WTC11 (cell line): ENCODE results near the gene C3.
"Not testable (repeated sequence)": the region's sequence is repeated elsewhere in the genome, so short reads cannot be mapped to it uniquely, and the experiment has no call there.

ENCODE experiments used
- CTCF ChIP-seq: fragments of 200-600 bp; IDR thresholded peaks from 2 replicates; pipeline ENCODE4 v1.8.0; 2022; ENCODE audit warnings: antibody characterized with exemption
- KAT7 ChIP-seq: sonication (generic); formaldehyde crosslinking; IDR thresholded peaks from 2 replicates; pipeline ENCODE4 v1.8.1; 2023; ENCODE audit warnings: missing genetic modification reagents, mild to moderate bottlenecking, borderline replicate concordance

- peak; percentile 38; the same call in 1 of the 2 replicates for TF ChIP-seq CTCF
- TF ChIP-seq KAT7 = not testable (repeated sequence)
Observed at GRCh38 chr19:6632747-6633455, 87.5 kb downstream of the C3 start.
